ENCODE data around the gene PAPPA. TPM values are rescaled to one million over a fixed set of nuclear protein-coding genes. Genes with fewer than 3 reads are reported as not detected.

The PAPPA gene
- total and polyA plus RNA-seq, 2 of the 8 experiments (the other 6 are each of a cell fraction or from before 2014, with no cell fraction given), result 0.18 to 0.63 TPM

GRCh38 chr9:116280529-116280928 lies 126.9 kb downstream of the PAPPA start (continued):
- TF ChIP-seq, protein P1, sequence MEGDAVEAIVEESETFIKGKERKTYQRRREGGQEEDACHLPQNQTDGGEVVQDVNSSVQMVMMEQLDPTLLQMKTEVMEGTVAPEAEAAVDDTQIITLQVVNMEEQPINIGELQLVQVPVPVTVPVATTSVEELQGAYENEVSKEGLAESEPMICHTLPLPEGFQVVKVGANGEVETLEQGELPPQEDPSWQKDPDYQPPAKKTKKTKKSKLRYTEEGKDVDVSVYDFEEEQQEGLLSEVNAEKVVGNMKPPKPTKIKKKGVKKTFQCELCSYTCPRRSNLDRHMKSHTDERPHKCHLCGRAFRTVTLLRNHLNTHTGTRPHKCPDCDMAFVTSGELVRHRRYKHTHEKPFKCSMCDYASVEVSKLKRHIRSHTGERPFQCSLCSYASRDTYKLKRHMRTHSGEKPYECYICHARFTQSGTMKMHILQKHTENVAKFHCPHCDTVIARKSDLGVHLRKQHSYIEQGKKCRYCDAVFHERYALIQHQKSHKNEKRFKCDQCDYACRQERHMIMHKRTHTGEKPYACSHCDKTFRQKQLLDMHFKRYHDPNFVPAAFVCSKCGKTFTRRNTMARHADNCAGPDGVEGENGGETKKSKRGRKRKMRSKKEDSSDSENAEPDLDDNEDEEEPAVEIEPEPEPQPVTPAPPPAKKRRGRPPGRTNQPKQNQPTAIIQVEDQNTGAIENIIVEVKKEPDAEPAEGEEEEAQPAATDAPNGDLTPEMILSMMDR (IDR thresholded peaks at IDR 0.05; ENCODE audit: control extremely low read depth in 1 of 3, insufficient read depth in 1 of 3, low read depth in 1 of 3, low read length in 3 of 3), result no peak

All from H1 (cell line).